ENCODE results near the gene STAT4.

Gene STAT4

GRCh38 chr2:191025135-191025534 lies 125.7 kb downstream of the STAT4 start:
- H3K4me3 ChIP-seq (replicated peaks; ENCODE audit: low read depth, low read length): no peak overlapping the region
- no peak for DNase-seq (ENCODE audit: extremely low read depth, low read depth)
- TF ChIP-seq CTCF (IDR thresholded peaks at IDR 0.05; ENCODE audit: low read depth, low read length, missing control alignments): no peak

- H3K4me3 ChIP-seq (replicated peaks; ENCODE audit: low read depth, low read length): no peak overlapping the region
- no peak for TF ChIP-seq CTCF (IDR thresholded peaks at IDR 0.05; ENCODE audit: low read depth, low read length, missing control alignments)
- no peak for DNase-seq (ENCODE audit: extremely low read depth, low read depth)
These were observed 127.5 kb downstream of the STAT4 start for GRCh38 chr2:191023235-191023679.

- H3K4me3 ChIP-seq (replicated peaks; ENCODE audit: low read depth, low read length): peak overlapping the region; percentile 79
- DNase-seq (ENCODE audit: extremely low read depth, low read depth): no peak
- TF ChIP-seq CTCF (IDR thresholded peaks at IDR 0.05; ENCODE audit: low read depth, low read length, missing control alignments): no peak
These were observed 129.9 kb downstream of the STAT4 start for GRCh38 chr2:191020742-191021381.

- DNase-seq (ENCODE audit: extremely low read depth, low read depth): peak; percentile 85
- H3K4me3 ChIP-seq (replicated peaks; ENCODE audit: low read depth, low read length): peak overlapping the region; percentile 79
- no peak for TF ChIP-seq CTCF (IDR thresholded peaks at IDR 0.05; ENCODE audit: low read depth, low read length, missing control alignments)
These were observed 130.5 kb downstream of the STAT4 start for GRCh38 chr2:191020221-191020741.

GRCh38 chr2:191019376-191019775 lies 131.4 kb downstream of the STAT4 start:
- no peak overlapping the region for H3K4me3 ChIP-seq (replicated peaks; ENCODE audit: low read depth, low read length)
- no peak for DNase-seq (ENCODE audit: extremely low read depth, low read depth)
- TF ChIP-seq CTCF (IDR thresholded peaks at IDR 0.05; ENCODE audit: low read depth, low read length, missing control alignments): no peak

GRCh38 chr2:191018643-191019119 lies 132.1 kb downstream of the STAT4 start:
- no peak for TF ChIP-seq CTCF (IDR thresholded peaks at IDR 0.05; ENCODE audit: low read depth, low read length, missing control alignments)
- no peak for DNase-seq (ENCODE audit: extremely low read depth, low read depth)
- no peak overlapping the region for H3K4me3 ChIP-seq (replicated peaks; ENCODE audit: low read depth, low read length)

Measured in HFF-Myc (cell line).